Stimulated activated CD4-positive, alpha-beta T cell treated with anti-CD3 and anti-CD28 coated beads, Interleukin-12 subunit alpha, Interleukin-12 subunit beta, amount 100 ng/mL, for 24 hours (primary cell): ENCODE data around the gene PIWIL4.

Source experiments
- DNase-seq, 2 experiments: peaks; one replicate each; pipeline ENCODE4 v3.0.0-alpha.2; 2020; ENCODE audit warnings: low read depth in 2 of 2

Gene PIWIL4

GRCh38 chr11:94567181-94567670, at the start of gene PIWIL4:
Gene PIWIL4 (plus strand): TSS chr11:94567368. CDS start chr11:94567519, 151 bp downstream.
- no peak for DNase-seq

- DNase-seq: no peak
Measured at GRCh38 chr11:94518300-94518699, 48.9 kb upstream of the PIWIL4 start.

- no peak for DNase-seq
Measured at GRCh38 chr11:94519478-94520084, 47.6 kb upstream of the PIWIL4 start.

GRCh38 chr11:94521684-94522083, 45.5 kb upstream of the PIWIL4 start:
- no peak for DNase-seq

- DNase-seq: no peak
Measured at GRCh38 chr11:94524341-94524740, 42.8 kb upstream of the PIWIL4 start.

GRCh38 chr11:94525546-94526324, 41.4 kb upstream of the PIWIL4 start:
- DNase-seq: no peak

GRCh38 chr11:94526645-94527438, 40.3 kb upstream of the PIWIL4 start:
- DNase-seq: no peak

- DNase-seq: no peak
Measured at GRCh38 chr11:94528551-94528950, 38.6 kb upstream of the PIWIL4 start.

GRCh38 chr11:94532211-94532610, 35.0 kb upstream of the PIWIL4 start:
- DNase-seq: no peak

GRCh38 chr11:94533206-94533605, 34.0 kb upstream of the PIWIL4 start:
- DNase-seq: no peak

GRCh38 chr11:94533696-94534630, 33.2 kb upstream of the PIWIL4 start:
- no peak for DNase-seq

- no peak for DNase-seq
Measured at GRCh38 chr11:94536386-94536785, 30.8 kb upstream of the PIWIL4 start.

- no peak for DNase-seq
Measured at GRCh38 chr11:94537031-94537600, 30.1 kb upstream of the PIWIL4 start.

- DNase-seq: no peak
Measured at GRCh38 chr11:94539420-94539819, 27.7 kb upstream of the PIWIL4 start.

- DNase-seq: peak; percentile 56 to 73
Measured at GRCh38 chr11:94543695-94544645, 23.2 kb upstream of the PIWIL4 start, which contains the start of gene FUT4. Gene FUT4 (plus strand): TSS chr11:94543921. CDS start chr11:94544134, 213 bp downstream.

- DNase-seq: no peak
Measured at GRCh38 chr11:94544646-94545263, 22.4 kb upstream of the PIWIL4 start.

- DNase-seq: no peak
Measured at GRCh38 chr11:94545264-94546161, 21.7 kb upstream of the PIWIL4 start.

- DNase-seq: no peak
Measured at GRCh38 chr11:94546162-94546470, 21.1 kb upstream of the PIWIL4 start.
